ENCODE measurements around the gene DEPDC7. TPM values are rescaled to one million over a fixed set of nuclear protein-coding genes. Genes with fewer than 3 reads are reported as not detected.
A peak's percentile ranks its signal among the peaks of the same experiment; 100 is the strongest.

The DEPDC7 gene
- total RNA-seq, 4 donors from 2014 or later: 6.9 to 12.2 (median 9.1) TPM

DNA sequence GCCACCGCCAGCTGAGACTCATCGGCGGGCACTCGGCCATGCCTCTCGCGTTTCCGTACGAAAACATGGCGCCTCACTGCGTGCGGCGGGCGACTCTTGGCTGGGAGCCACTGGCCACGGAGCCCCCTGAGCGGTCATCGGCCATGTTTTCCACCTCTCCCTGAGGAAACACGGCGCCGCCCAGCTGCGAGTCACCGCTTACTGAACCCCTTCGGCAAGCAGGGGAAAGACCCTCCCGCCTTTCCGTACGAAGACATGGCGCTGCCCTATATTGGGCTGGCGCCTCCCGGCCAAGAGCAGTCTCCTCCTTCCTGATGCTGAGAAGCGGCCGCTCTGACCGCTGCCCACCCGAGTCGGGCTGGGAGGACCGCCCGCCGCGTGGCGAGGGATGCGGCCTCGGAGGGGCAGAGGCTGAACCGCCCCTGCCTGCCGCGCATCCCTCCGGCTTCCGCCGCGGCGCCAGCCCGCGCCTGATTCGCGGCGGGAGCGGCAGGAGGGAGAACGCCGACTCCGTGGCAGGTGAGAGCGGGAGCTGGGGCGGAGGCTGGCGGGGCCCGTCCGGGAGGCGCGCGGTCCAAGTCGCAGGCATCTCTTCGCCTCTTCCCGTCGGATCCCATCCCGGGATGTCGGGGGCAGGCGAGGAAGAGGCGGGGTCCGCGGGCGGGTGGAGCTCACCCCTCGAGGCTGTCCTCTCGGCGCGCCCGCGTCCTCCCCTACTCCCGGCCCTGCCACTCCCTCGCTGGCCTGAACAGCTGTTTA is 23.8 kb downstream of the DEPDC7 start, which contains the start of gene TCP11L1:
TSS of gene TCP11L1 (plus strand) at position 299 of the 759 bp plus-strand sequence. CDS start 4,202 bp downstream, outside the sequence.
- Histone ChIP-seq H3K36me3 (peaks cover 0 to 12% (median 0%) of the 10 kb centered on the region in 3 donors), H3K4me1 (peaks cover 3 to 35% (median 16%) of the 10 kb centered on the region in 4 donors), H3K9me3 (no peaks in the 10 kb centered on the region), H3K27ac (peak within 1 kb of the TSS; percentile 90 to 98 (median 98)), H3K27me3 (no peaks in the 10 kb centered on the region), H3K4me3 (peak within 1 kb of the TSS; percentile 72 to 95 (median 86))
- DNase-seq (ENCODE audit: low spot score in 2 of 2): peak; percentile 78 to 88
- 0 to 1% methylated on average over 56 to 71 of the region's 84 CpGs for WGBS, 2 donors
- TF ChIP-seq, protein P1, sequence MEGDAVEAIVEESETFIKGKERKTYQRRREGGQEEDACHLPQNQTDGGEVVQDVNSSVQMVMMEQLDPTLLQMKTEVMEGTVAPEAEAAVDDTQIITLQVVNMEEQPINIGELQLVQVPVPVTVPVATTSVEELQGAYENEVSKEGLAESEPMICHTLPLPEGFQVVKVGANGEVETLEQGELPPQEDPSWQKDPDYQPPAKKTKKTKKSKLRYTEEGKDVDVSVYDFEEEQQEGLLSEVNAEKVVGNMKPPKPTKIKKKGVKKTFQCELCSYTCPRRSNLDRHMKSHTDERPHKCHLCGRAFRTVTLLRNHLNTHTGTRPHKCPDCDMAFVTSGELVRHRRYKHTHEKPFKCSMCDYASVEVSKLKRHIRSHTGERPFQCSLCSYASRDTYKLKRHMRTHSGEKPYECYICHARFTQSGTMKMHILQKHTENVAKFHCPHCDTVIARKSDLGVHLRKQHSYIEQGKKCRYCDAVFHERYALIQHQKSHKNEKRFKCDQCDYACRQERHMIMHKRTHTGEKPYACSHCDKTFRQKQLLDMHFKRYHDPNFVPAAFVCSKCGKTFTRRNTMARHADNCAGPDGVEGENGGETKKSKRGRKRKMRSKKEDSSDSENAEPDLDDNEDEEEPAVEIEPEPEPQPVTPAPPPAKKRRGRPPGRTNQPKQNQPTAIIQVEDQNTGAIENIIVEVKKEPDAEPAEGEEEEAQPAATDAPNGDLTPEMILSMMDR (IDR thresholded peaks at IDR 0.05): peak in 2 of 5 experiments; percentile 18 to 35
- TF ChIP-seq POLR2A (IDR thresholded peaks at IDR 0.05): peak; percentile 62 to 75
- peak; percentile 16 to 83 for TF ChIP-seq EP300 (IDR thresholded peaks at IDR 0.05)

- no peak for DNase-seq (ENCODE audit: low spot score in 2 of 2)
- 2 to 3% methylated on average over 27 to 29 of the region's 30 CpGs for WGBS, 2 donors
- H3K4me3 ChIP-seq: peak overlapping the region; percentile 72 to 95 (median 86)
- TF ChIP-seq POLR2A (IDR thresholded peaks at IDR 0.05) (no peak), EP300 (IDR thresholded peaks at IDR 0.05) (no peak)
- TF ChIP-seq, protein P1 (IDR thresholded peaks at IDR 0.05): no peak
- no peaks in the 10 kb centered on the region for H3K27me3 ChIP-seq
- H3K4me1 ChIP-seq: peaks cover 3 to 35% (median 16%) of the 10 kb centered on the region in 4 donors
- no peaks in the 10 kb centered on the region for H3K9me3 ChIP-seq
- peak overlapping the region; percentile 90 to 98 (median 98) for H3K27ac ChIP-seq
- peaks cover 0 to 20% (median 0%) of the 10 kb centered on the region in 3 donors for H3K36me3 ChIP-seq
These were observed 24.6 kb downstream of the DEPDC7 start for GRCh38 chr11:33040033-33040861.

- no peak for DNase-seq (ENCODE audit: low spot score in 2 of 2)
- peak overlapping the region; percentile 72 to 95 (median 86) for H3K4me3 ChIP-seq
- WGBS, 2 donors: 45 to 59% methylated on average over 5 of the region's 5 CpGs
- no peaks in the 10 kb centered on the region for H3K27me3 ChIP-seq
- H3K36me3 ChIP-seq: peaks cover 0 to 24% (median 0%) of the 10 kb centered on the region in 3 donors
- peak overlapping the region; percentile 30 to 98 (median 94) for H3K27ac ChIP-seq
- no peaks in the 10 kb centered on the region for H3K9me3 ChIP-seq
- peaks cover 3 to 35% (median 16%) of the 10 kb centered on the region in 4 donors for H3K4me1 ChIP-seq
- TF ChIP-seq EP300 (IDR thresholded peaks at IDR 0.05): no peak
- TF ChIP-seq, protein P1 (IDR thresholded peaks at IDR 0.05): no peak
- no peak for TF ChIP-seq POLR2A (IDR thresholded peaks at IDR 0.05)
These were observed 25.3 kb downstream of the DEPDC7 start for GRCh38 chr11:33040862-33041453.

DNA sequence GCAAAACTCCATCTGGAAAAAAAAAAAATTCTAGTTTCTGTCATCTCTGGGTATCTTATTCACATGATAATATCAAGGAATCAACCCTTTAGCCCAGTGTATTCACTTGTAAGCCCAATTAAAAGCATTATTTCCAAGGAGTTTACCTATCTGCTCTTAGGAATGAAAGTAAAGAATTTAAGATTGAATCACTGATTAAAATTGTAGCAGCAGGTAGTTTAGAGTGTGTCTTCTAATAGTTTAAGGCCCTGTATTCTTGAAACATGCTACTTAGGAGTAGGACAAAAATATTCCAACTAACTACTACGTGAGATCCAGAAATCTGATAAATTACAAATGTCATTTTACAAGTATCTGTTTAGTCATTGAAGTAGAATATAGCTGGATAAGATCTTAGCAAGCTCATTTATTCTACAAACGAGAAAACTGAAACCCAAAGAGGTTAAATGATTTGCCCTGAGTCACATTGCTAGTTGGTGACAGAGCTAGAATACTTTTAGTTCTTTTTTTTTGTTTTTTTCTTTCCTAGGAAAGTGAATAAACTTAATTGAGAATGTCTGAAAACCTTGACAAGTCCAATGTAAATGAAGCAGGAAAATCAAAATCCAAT is 27.6 kb downstream of the DEPDC7 start:
- 59% methylated on average over 2 of the region's 2 CpGs for WGBS, 2 donors

More for the DNA sequence above, 27.6 kb downstream of the DEPDC7 start:
- H3K36me3 ChIP-seq: peaks cover 0 to 38% (median 0%) of the 10 kb centered on the region in 3 donors
- no peaks in the 10 kb centered on the region for H3K9me3 ChIP-seq
- DNase-seq (ENCODE audit: low spot score in 2 of 2): no peak
- no peak overlapping the region for H3K27ac ChIP-seq
- H3K27me3 ChIP-seq: no peaks in the 10 kb centered on the region
- peaks cover 3 to 35% (median 16%) of the 10 kb centered on the region in 4 donors for H3K4me1 ChIP-seq
- TF ChIP-seq POLR2A (IDR thresholded peaks at IDR 0.05) (no peak), EP300 (IDR thresholded peaks at IDR 0.05) (no peak)
- TF ChIP-seq, protein P1 (IDR thresholded peaks at IDR 0.05): no peak
- no peak overlapping the region for H3K4me3 ChIP-seq
